NCI-H748 (cell line): ENCODE data around the gene CXCL17.

Experiments
- DNase-seq: peaks from one replicate; lab custom pipeline; 2025; ENCODE audit not compliant: unreplicated experiment; lab: John Stamatoyannopoulos, UW

CXCL17 gene

GRCh38 chr19:42401365-42402303 is 41.1 kb downstream of the CXCL17 start:
- peak; percentile 87 for DNase-seq

- no peak for DNase-seq
These were observed 42.3 kb downstream of the CXCL17 start for GRCh38 chr19:42400404-42400803.

- no peak for DNase-seq
These were observed 45.2 kb downstream of the CXCL17 start for GRCh38 chr19:42397263-42398166.

- DNase-seq, result peak; percentile 100
These were observed 46.1 kb downstream of the CXCL17 start for GRCh38 chr19:42396381-42397262.

GRCh38 chr19:42394751-42395150 is 48.0 kb downstream of the CXCL17 start:
- DNase-seq, result no peak

GRCh38 chr19:42392165-42392564 is 50.6 kb downstream of the CXCL17 start:
- DNase-seq, result no peak

- no peak for DNase-seq
These were observed 52.8 kb downstream of the CXCL17 start, which contains the start of gene CNFN for GRCh38 chr19:42389899-42390298. Gene CNFN (minus strand): TSS chr19:42390297. CDS start chr19:42389037, 1,260 bp downstream.

- no peak for DNase-seq
These were observed 53.8 kb downstream of the CXCL17 start for GRCh38 chr19:42388851-42389489.

- DNase-seq, result peak; percentile 91
These were observed 55.6 kb downstream of the CXCL17 start for GRCh38 chr19:42386974-42387707.

- no peak for DNase-seq
These were observed 62.6 kb downstream of the CXCL17 start for GRCh38 chr19:42380155-42380554.
